Jurkat, Clone E6-1 (cell line): ENCODE data around the gene ACOX3.
"Not testable (repeated sequence)": the region's sequence is repeated elsewhere in the genome, so short reads cannot be mapped to it uniquely, and the experiment has no call there.

Source experiments
- DNase-seq: peaks from one replicate; pipeline ENCODE4 v3.0.0-alpha.2; 2011; ENCODE audit warnings: low read depth, low spot score
- H3K4me3 ChIP-seq: 2 replicates; pipeline ENCODE4 v1.5.1; 2011; ENCODE audit warnings: mild to moderate bottlenecking, low read length, control low read depth, moderate library complexity

The ACOX3 gene

DNA sequence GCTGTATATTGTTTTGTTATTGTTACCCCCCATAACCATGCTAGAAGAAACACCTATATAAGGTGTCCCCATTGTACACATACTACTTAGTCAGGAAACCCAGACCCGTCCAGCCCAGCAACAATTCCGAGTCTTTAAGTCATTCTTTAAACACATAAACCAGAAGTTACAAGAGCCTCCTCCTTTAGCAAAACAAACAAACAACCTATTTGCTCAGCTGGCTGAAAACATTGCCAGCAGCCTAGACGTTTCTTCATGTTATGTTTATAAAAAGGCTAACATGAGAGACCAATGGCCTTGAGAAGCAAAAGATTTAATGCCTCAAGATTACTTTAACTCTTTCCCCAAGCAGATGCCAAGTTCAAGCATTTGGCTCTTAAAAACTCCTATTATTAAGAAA lies 1.4 kb downstream of the ACOX3 start:
- no peak overlapping the region for H3K4me3 ChIP-seq
- DNase-seq: no peak

DNA sequence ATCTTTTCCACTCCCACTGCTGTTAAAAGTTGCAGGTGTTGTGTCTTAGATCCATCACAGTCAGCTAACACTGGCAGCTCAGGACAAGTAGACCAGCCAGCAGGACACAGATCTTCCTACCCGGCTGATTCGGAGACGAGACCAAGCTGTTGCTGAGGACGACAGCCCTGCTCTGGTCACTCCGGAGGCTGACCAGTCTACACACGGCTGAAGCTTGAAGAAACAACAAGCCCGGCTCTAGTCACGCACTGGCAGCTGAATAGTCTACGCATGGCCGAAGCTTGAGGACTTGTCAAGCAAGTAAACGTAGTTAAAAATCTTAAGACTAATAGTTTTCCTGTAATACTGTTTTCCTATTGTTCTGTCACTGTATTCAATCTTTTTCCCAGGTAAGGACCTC lies 1.8 kb downstream of the ACOX3 start:
- no peak for DNase-seq
- no peak overlapping the region for H3K4me3 ChIP-seq

- H3K4me3 ChIP-seq: no peak overlapping the region
- no peak for DNase-seq
Measured at GRCh38 chr4:8437281-8437680, 3.2 kb downstream of the ACOX3 start.

DNA sequence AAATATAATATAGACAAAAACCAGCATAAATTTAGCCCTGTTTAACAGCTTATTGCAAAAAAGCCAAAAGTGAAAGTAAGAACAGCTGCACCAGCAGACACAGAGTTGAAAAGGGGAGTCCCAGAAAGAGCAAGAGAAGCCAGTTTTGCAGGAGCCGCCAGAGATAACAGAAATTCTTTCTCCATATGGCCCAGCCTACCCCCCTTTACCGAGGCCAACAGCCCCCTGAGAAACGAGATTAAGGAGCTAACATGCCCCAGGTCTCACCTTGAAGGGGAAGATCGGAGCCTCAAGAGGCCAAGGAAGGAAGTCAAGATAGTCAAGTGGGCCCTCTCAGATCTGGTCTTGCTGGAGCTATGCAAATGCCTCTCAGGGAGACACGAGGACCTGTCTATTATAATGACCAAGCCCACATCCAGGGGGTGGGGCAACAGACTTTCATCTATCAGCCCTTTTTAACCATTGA lies 4.8 kb downstream of the ACOX3 start:
- H3K4me3 ChIP-seq: peak overlapping the region; percentile 48

DNA sequence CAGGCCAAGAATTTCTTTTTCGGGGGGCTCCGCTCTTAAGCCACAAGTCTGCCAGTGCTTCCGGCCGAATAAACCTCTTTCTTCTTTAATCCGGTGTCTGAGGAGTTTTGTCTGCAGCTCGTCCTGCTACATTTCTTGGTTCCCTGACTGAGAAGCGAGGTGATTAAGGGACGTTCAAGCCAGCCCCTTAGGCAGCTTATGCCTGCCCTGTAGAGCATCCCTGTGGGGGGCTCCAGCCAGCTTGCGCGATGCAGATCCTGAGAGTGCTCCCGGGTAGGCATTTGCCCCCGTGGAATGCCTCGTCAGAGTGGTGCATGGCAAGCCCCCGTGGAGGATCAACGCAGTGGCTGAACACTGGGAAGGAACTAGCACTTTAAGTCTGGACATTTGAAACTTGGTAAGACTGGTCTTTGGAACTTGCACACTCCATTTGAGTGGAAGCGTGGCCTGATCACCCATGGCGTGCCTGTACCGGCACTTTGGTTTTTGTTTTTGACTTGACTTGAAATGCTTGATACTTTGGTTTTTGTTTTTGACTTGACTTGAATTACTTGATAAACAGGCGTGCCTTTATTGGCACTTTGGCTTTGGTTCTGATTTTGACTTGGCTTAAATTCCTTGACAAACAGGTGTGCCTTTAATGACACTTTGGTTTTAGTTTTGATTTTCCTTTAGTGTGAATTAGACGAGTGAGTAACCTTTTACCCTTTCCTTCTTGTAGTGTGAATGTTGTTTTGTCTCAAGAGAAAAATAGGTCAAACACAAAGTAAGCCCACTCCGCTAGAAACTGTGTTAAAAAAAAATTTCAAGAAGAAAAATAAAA lies 6.1 kb downstream of the ACOX3 start:
- H3K4me3 ChIP-seq: no peak overlapping the region
- DNase-seq: no peak

More for the DNA sequence above, 4.8 kb downstream of the ACOX3 start:
- peak; percentile 34 for DNase-seq

DNA sequence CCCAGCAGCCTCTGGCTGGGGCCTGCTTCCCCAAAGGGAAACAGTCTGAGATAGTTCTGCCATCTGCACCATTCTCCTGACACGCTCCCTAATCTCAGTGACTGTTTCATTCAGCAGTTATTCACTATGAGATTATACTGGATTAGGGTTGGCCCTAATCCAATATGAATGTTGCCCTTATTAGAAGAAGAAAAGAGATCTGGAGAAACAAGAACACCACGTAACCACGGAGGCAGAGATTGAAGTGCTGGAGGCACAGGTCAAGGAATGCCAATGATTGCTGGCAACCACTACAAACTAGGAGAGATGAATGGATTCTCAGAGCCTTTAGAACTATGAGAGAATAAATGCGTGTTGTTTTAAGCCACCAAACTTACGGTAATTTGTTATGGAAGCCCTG lies 7.4 kb downstream of the ACOX3 start:
- no peak overlapping the region for H3K4me3 ChIP-seq
- DNase-seq: no peak

DNA sequence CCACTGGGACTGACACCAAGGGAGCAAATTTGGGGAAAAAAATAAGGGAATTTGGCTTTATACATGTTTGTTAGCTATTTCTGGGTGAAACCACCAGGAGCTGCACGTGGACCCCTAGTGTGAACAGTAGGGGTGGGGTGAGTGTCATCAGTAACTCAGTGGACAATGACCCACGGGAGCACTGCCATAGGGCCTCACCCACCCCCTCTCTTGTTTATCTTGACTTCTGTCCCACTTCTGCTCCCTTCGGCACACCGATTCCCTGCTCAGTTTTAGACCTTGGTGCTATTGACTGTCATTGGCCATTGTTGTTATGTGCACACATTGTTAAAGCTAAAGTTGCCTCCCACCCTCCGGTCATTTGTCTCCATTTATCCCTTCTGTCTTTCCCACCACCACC lies 9.0 kb downstream of the ACOX3 start:
- DNase-seq: no peak
- no peak overlapping the region for H3K4me3 ChIP-seq

DNA sequence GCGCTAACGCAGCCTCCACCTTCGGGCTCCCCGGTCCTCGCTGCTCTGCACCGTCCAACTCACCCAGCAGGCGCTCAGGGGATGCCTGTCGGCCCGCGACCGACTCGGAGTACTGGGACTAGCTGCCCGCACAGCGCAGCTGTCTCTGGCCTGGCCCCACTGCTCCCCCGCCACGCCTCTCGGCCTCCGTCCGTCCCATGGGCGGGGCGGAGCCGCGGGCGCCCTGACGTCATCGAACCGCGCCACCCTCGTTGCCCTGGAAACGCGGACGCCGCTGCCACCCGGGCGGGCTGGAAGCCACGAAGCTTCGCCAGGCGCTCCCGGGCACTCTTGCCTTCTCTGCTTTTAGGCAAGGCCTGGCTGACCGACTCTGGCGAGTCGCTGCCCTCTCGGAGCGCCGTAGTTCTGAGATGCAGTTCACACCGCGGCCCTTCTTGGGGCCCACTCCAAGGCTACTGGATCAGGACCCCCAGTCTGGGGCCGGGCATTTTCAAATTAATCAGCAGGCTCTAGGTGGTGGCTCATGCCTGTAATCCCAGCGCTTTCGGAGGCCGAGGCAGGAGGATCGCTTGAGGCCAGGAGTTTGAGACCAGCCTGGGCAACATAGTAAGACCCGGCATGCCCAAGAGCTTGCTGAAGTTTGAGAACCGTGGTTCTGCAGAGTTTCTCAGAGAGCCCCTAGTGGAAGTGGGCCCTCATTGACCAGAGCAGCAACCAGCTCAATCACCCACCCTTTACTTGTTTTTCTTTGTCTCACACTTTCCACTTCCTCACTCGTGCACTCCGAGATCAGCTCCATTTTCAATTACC lies 12.0 kb downstream of the ACOX3 start:
- peak overlapping the region; percentile 81 for H3K4me3 ChIP-seq
- DNase-seq: peak; percentile 62

GRCh38 chr4:8427761-8428287 lies 12.7 kb downstream of the ACOX3 start:
- no peak for DNase-seq
- H3K4me3 ChIP-seq: peak overlapping the region; percentile 81

- DNase-seq: no peak
- H3K4me3 ChIP-seq: peak overlapping the region; percentile 81
Measured at GRCh38 chr4:8427262-8427661, 13.3 kb downstream of the ACOX3 start.

- no peak overlapping the region for H3K4me3 ChIP-seq
Measured at GRCh38 chr4:8422786-8423185, 17.7 kb downstream of the ACOX3 start.

DNA sequence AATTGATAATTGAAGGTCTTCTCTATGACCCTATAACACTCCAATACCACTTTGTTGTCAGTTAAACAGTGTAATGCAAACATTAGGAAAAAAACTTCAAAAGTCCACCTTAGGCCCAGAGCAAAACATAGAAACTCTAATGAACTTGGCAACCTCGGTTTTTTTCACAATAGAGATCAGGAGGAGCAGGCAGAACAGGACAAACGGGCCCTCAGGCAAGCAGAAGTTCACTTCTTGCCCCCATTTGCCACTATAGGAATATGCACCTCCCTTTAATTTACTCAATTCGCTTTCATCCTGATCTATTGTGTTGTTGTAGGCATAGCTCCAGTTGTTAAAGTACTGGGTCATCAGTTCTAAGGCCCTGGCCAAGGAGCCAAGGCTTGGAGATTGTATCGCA lies 18.2 kb downstream of the ACOX3 start:
- no peak overlapping the region for H3K4me3 ChIP-seq
- DNase-seq: no peak

More at GRCh38 chr4:8422786-8423185, 17.7 kb downstream of the ACOX3 start:
- no peak for DNase-seq

DNA sequence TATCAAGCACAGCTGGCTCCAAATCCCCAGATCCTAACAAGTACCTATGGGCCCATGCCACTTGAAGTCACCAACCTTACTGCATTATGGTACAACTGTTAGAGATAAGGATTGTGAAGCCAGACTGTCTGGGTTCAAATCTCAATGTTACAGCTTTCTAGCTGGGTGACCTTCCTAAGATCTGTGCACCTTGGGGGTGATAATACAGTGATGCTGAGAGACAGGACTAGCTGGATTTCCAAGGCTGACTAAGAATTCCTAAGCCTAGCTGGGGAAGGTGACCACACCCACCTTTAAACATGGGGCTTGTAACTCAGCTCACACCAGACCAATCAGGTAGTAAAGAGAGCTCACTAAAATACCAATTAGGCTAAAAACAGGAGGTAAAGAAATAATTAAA lies 20.4 kb downstream of the ACOX3 start:
- not testable (repeated sequence) for H3K4me3 ChIP-seq, DNase-seq

DNA sequence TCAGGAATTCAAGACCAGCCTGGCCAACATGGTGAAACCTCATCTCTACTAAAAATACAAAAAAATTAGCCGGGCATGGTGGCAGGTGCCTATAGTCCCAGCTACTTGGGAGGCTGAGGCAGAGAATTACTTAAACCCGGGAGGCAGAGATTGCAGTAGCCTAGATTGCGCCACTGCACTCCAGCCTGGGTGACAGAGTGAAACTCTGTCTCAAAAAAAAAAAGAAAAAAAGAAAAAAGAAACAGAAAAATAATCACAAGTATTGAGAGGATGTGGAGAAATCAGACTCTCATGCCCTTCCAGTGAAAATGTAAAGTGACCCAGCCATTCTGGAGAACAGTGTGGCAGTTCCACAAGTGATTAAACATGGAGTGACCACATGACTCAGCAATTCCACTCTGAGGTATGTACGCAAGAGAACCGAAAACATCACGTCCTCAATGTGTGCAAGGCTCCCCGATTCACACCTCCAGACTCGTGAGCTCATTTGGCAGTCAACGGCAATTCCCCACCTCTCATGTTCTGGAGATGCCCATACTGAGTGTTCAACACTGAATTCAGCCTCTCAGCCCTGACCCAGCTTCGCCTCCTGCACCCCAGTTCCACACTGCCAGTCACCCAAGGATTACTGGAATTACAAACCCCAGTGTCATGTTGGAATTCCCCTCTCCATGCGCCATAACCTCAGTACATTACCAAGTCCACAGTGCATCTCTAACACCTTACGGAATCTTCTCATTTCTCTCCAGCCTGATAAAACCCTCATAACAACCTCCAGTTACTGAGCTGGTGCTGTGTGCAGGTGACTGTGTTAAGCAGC lies 21.1 kb downstream of the ACOX3 start:
- no peak for DNase-seq
- H3K4me3 ChIP-seq: no peak overlapping the region

DNA sequence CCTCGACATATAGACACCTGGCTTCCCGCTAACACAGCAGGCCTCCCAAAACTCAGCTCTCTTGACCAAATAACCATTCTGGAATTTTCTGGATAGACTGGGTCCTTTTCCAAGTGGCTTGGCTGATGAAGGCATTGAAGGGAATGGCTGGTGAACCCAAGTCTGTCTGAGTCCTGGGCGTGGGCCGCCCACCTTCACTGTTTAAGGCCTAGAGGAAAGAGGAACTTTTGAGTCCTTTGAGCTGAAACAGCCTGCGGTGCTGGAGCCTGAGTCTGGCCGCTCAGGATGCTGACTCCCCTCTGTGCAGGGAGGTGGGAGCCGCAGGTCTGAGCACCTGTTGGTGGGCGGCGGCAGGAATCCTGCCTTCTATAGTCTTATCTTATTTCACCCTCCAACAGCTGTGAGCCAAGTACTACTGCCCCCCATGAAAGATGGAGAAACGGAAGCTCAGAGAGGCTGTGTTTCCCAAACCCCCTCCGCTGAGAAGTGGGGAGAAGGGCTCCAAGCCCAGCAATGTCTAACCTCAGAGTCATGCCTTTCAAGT lies 23.4 kb downstream of the ACOX3 start:
- H3K4me3 ChIP-seq: no peak overlapping the region

GRCh38 chr4:8414377-8414776 lies 26.1 kb downstream of the ACOX3 start:
- no peak overlapping the region for H3K4me3 ChIP-seq
- DNase-seq: no peak

More for the DNA sequence above, 23.4 kb downstream of the ACOX3 start:
- DNase-seq: no peak

- no peak for DNase-seq
- H3K4me3 ChIP-seq: no peak overlapping the region
Measured at GRCh38 chr4:8412288-8412687, 28.2 kb downstream of the ACOX3 start.

DNA sequence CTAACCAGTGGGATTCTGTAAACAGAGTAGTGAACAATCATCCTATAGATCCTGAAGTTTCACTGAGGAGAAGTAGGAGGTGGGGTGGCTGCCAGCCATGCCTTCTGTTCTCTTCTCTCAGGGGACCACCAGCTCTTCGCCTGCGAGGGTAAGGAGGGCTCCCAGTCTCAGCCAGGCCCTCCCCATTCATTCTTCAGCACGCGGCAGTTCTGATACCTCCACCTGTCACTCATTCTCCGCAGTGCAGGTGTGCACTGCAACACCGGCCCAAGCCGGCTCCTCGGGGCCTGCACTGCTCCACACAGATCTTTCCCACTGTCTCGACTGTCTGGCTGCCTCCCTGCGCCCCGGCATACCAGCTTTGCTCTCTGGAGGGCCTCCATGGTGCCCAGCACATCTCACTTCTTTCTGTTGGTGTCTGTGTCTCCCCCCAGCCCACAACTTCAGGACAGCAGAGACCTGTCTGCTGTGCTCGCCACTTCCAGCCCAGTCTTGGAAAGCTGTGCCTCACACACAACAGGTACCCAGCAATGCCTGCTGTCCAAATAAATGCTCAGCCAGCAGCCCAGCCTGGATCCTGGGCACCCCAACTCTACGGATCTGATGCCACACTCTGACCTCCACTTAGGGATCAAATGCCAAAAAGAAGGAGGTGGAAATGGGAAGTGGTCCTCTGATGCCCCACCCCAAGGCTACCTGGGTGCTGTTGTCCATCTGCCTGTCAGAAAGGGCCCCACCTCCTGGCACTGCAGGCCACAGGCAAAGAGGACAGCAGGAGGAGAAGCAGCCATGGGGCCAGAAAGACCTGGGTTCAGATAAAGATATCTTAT lies 29.0 kb downstream of the ACOX3 start:
- DNase-seq: no peak

More for the DNA sequence above, 29.0 kb downstream of the ACOX3 start:
- no peak overlapping the region for H3K4me3 ChIP-seq
